Ishikawa (cell line): ENCODE measurements around the gene XDH.

Experiments used
- CEBPB ChIP-seq: IDR thresholded peaks from 2 replicates; pipeline ENCODE4 v1.6.1; 2012
- CREB1 ChIP-seq: IDR thresholded peaks from 2 replicates; pipeline ENCODE4 v1.6.1; 2012; ENCODE audit warnings: low read depth
- EGR1 ChIP-seq: IDR thresholded peaks from 2 replicates; pipeline ENCODE4 v1.6.1; 2012
- EP300 ChIP-seq: IDR thresholded peaks from 2 replicates; pipeline ENCODE4 v1.6.1; 2012; ENCODE audit warnings: borderline replicate concordance
- NFIC ChIP-seq: IDR thresholded peaks from 2 replicates; pipeline ENCODE4 v1.6.1; 2012
- RAD21 ChIP-seq: IDR thresholded peaks from 2 replicates; pipeline ENCODE4 v1.6.1; 2012; ENCODE audit warnings: low read depth
- TAF1 ChIP-seq: IDR thresholded peaks from 2 replicates; pipeline ENCODE4 v1.6.1; 2012; ENCODE audit warnings: low read depth, mild to moderate bottlenecking
- TCF12 ChIP-seq: IDR thresholded peaks from 2 replicates; pipeline ENCODE4 v1.6.1; 2012; ENCODE audit warnings: low read depth
- YY1 ChIP-seq: IDR thresholded peaks from 2 replicates; pipeline ENCODE4 v1.6.1; 2012; ENCODE audit warnings: low read depth
- TF ChIP-seq, protein P1 (sequence below): IDR thresholded peaks from 2 replicates; pipeline ENCODE4 v1.6.1; 2012
- TF ChIP-seq, protein P2 (sequence below): IDR thresholded peaks from 2 replicates; pipeline ENCODE4 v1.6.1; 2012; ENCODE audit warnings: low read depth, mild to moderate bottlenecking
- TF ChIP-seq, protein P3 (sequence below): IDR thresholded peaks from 2 replicates; pipeline ENCODE4 v1.6.1; 2012

DNA sequence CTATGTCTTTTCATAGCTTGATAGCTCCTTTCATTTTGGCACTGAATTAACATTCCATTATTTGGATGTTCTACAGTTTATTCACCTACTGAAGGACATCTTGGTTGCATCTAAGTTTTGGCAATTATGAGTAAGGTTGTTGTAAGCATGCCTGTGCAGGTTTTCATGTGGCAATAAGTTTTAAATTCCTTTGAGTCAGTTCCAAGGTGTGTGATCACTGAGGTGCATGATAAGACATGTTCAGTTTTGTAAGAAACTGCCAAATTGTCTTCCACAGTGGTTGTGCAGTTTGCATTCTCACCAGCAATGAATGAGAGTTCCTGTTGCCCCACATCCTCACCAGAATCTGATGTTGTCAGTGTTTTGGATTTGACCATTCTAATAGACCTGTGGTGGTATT is 24.2 kb downstream of the XDH start:
- TF ChIP-seq TAF1 = no peak
- TF ChIP-seq, protein P1, sequence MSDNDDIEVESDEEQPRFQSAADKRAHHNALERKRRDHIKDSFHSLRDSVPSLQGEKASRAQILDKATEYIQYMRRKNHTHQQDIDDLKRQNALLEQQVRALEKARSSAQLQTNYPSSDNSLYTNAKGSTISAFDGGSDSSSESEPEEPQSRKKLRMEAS = no peak
- TF ChIP-seq, protein P2, sequence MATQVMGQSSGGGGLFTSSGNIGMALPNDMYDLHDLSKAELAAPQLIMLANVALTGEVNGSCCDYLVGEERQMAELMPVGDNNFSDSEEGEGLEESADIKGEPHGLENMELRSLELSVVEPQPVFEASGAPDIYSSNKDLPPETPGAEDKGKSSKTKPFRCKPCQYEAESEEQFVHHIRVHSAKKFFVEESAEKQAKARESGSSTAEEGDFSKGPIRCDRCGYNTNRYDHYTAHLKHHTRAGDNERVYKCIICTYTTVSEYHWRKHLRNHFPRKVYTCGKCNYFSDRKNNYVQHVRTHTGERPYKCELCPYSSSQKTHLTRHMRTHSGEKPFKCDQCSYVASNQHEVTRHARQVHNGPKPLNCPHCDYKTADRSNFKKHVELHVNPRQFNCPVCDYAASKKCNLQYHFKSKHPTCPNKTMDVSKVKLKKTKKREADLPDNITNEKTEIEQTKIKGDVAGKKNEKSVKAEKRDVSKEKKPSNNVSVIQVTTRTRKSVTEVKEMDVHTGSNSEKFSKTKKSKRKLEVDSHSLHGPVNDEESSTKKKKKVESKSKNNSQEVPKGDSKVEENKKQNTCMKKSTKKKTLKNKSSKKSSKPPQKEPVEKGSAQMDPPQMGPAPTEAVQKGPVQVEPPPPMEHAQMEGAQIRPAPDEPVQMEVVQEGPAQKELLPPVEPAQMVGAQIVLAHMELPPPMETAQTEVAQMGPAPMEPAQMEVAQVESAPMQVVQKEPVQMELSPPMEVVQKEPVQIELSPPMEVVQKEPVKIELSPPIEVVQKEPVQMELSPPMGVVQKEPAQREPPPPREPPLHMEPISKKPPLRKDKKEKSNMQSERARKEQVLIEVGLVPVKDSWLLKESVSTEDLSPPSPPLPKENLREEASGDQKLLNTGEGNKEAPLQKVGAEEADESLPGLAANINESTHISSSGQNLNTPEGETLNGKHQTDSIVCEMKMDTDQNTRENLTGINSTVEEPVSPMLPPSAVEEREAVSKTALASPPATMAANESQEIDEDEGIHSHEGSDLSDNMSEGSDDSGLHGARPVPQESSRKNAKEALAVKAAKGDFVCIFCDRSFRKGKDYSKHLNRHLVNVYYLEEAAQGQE = no peak
- no peak for TF ChIP-seq RAD21
- no peak for TF ChIP-seq CEBPB
- no peak for TF ChIP-seq YY1
- no peak for TF ChIP-seq TCF12
- TF ChIP-seq CREB1 = no peak
- no peak for TF ChIP-seq EGR1
- no peak for TF ChIP-seq NFIC
- no peak for TF ChIP-seq EP300
- TF ChIP-seq, protein P3, sequence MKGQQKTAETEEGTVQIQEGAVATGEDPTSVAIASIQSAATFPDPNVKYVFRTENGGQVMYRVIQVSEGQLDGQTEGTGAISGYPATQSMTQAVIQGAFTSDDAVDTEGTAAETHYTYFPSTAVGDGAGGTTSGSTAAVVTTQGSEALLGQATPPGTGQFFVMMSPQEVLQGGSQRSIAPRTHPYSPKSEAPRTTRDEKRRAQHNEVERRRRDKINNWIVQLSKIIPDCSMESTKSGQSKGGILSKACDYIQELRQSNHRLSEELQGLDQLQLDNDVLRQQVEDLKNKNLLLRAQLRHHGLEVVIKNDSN = no peak
